ENCODE data around the gene MBD4. TPM values are rescaled to one million over a fixed set of nuclear protein-coding genes. Genes with fewer than 3 reads are reported as not detected.
"Not testable (repeated sequence)": the region's sequence is repeated elsewhere in the genome, so short reads cannot be mapped to it uniquely, and the experiment has no call there.

Gene MBD4
- total RNA-seq, 2 experiments from 2014 or later, result 46.3 to 74.6 TPM

GRCh38 chr3:129393271-129393670, 46.5 kb downstream of the MBD4 start:
- Histone ChIP-seq H4K20me1 (ENCODE audit: insufficient read depth, low read length) (peaks cover 11% of the 10 kb centered on the region; the same call in 1 of the 2 replicates), H3K4me1 (ENCODE audit: insufficient read depth, low read length, poor library complexity, severe bottlenecking) (peaks cover 10% of the 10 kb centered on the region), H2AFZ (ENCODE audit: low read length) (no peak overlapping the region), H3K4me2 (ENCODE audit: low read length) (no peak overlapping the region), H3K4me3 (ENCODE audit: low read depth, low read length, poor library complexity, severe bottlenecking) (no peak overlapping the region), H3K9me2 (ENCODE audit: insufficient read depth, low read length) (no peaks in the 10 kb centered on the region), H3K79me2 (ENCODE audit: insufficient read depth, low read depth, low read length) (peaks cover 33% of the 10 kb centered on the region), H3K9me3 (ENCODE audit: low read length) (no peaks in the 10 kb centered on the region), H3K36me3 (ENCODE audit: insufficient read depth, low read length) (peaks cover 70% of the 10 kb centered on the region), H3K27ac (ENCODE audit: low read depth, low read length, poor library complexity, severe bottlenecking) (no peak overlapping the region)
- no peak for DNase-seq (ENCODE audit: low spot score)
- intact Hi-C loops (cut with micrococcal nuclease; ENCODE audit: unreplicated experiment), result no loop called here
- TF ChIP-seq CTCF (conservative IDR thresholded peaks at IDR 0.05; ENCODE audit: low read length) (no peak), EZH2phosphoT487 (IDR thresholded peaks at IDR 0.05; ENCODE audit: borderline replicate concordance, low read depth, low read length) (no peak)
- ChIA-PET CTCF (ENCODE audit: unreplicated experiment) (no interaction called here), POLR2A (no interaction called here)
- no TSS peak for BruUV-seq (replicated peaks)

- H2AFZ ChIP-seq (ENCODE audit: low read length); BruUV-seq (replicated peaks); H4K20me1 ChIP-seq (ENCODE audit: insufficient read depth, low read length); H3K4me3 ChIP-seq (ENCODE audit: low read depth, low read length, poor library complexity, severe bottlenecking); H3K9me2 ChIP-seq (ENCODE audit: insufficient read depth, low read length); DNase-seq (ENCODE audit: low spot score); intact Hi-C loops (cut with micrococcal nuclease; ENCODE audit: unreplicated experiment); H3K4me2 ChIP-seq (ENCODE audit: low read length); H3K4me1 ChIP-seq (ENCODE audit: insufficient read depth, low read length, poor library complexity, severe bottlenecking); POLR2A ChIA-PET; CTCF ChIA-PET (ENCODE audit: unreplicated experiment); H3K9me3 ChIP-seq (ENCODE audit: low read length); H3K27ac ChIP-seq (ENCODE audit: low read depth, low read length, poor library complexity, severe bottlenecking): not testable (repeated sequence)
- Histone ChIP-seq H3K79me2 (ENCODE audit: insufficient read depth, low read depth, low read length) (peaks cover 23% of the 10 kb centered on the region), H3K36me3 (ENCODE audit: insufficient read depth, low read length) (peaks cover 76% of the 10 kb centered on the region)
Observed at GRCh38 chr3:129392106-129392887, 47.5 kb downstream of the MBD4 start.

GRCh38 chr3:129391583-129391982, 48.2 kb downstream of the MBD4 start:
- peaks cover 76% of the 10 kb centered on the region for H3K36me3 ChIP-seq (ENCODE audit: insufficient read depth, low read length)
- POLR2A ChIA-PET; H3K4me2 ChIP-seq (ENCODE audit: low read length); H4K20me1 ChIP-seq (ENCODE audit: insufficient read depth, low read length); DNase-seq (ENCODE audit: low spot score); H3K9me2 ChIP-seq (ENCODE audit: insufficient read depth, low read length); BruUV-seq (replicated peaks); H3K4me1 ChIP-seq (ENCODE audit: insufficient read depth, low read length, poor library complexity, severe bottlenecking); H3K27ac ChIP-seq (ENCODE audit: low read depth, low read length, poor library complexity, severe bottlenecking); H2AFZ ChIP-seq (ENCODE audit: low read length); intact Hi-C loops (cut with micrococcal nuclease; ENCODE audit: unreplicated experiment); CTCF ChIA-PET (ENCODE audit: unreplicated experiment); H3K9me3 ChIP-seq (ENCODE audit: low read length); H3K4me3 ChIP-seq (ENCODE audit: low read depth, low read length, poor library complexity, severe bottlenecking): not testable (repeated sequence)
- H3K79me2 ChIP-seq (ENCODE audit: insufficient read depth, low read depth, low read length), result peaks cover 16% of the 10 kb centered on the region
